NCI-H1436 treated with DMSO at 0.1 percent for 48 hours (cell line): Measurements from ENCODE around the gene BCAP31.
"Not testable (repeated sequence)": the region's sequence is repeated elsewhere in the genome, so short reads cannot be mapped to it uniquely, and the experiment has no call there.

ENCODE experiments used
- DNase-seq: peaks from one replicate; lab custom pipeline; 2025; lab: John Stamatoyannopoulos, UW

BCAP31 gene

DNA sequence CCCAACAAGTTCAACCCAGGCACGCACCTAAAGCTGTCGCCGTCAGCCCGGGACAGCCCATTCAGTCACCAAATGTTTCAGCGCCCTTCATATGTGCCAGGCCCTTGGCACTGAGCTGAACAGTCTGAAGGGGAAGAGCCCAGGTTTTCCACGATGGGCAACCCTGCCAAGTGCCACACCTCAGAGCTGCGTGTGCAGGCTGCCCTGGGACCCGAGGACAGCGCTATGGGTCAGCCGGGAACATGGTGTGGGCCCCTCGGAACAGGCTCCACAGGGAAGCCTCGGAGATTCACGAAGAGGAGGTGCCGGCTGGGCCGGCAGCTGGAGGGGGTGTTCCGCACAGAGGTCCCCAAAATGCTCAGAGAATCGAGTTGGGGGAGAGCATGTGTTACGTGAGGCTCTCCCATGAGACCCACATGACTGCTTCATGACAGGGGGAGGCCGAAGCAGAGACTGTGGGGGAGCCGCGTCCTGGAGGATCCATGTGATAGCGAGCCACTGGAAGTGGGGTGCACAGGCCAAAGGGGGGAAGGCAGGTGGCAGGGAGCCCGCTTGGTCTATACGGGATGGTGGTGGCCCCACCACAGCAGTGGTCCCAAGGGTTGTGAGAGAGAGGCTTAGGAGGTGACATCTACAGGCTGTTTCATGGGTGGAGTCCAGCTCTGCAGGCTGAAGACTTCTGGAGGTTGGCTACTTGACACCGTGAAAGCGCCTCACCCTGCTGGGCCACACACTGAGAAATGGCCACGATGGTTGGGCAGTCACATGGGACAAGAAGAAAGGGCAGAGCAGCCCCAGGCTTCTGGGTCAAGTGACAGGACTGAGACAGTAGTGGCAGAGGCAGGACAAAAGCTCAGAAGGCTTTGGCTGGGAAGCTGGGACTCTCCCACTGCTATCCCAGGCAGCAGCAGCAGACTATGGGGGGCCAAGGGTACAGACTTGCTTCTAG lies 14.2 kb downstream of the BCAP31 start:
- no peak for DNase-seq

DNA sequence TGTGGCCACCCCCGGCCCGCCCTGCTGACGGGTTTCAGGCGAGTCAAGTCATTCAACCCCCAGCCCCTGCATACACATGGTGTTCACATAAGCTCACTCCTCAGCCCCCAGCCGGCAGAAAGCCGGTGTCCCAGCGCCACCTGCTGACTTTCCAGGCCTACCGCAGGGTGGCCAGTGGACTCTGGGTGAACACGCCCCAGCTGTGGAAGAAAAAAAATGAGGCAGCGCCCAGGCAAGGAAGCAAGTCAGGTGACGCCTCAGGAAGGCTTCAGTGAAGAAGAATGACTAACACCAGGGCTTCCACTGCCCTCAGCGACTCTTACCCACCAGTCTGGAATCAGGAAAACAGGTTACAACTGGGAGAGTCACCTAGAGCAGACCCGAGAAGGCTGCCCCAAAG lies 15.8 kb downstream of the BCAP31 start:
- peak; percentile 5 for DNase-seq

DNA sequence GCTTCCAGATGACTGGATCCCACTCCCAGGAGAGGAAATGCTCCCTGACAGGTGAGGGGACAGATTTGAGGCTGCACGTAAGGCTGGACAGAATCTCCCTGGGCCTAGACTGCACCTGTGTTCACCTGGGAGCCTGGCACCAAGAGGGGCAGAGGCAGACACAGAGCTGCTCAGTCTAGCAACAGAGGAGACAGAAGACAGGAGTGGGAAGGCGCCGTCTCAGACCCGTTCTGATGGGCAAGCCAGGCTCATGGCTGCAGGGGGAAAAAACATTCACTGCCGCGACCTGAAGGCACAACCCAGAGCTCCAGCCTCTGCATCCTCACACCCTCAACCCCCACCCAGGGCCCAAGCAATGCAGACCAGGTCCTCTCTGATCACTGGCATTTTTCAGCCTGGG lies 16.8 kb downstream of the BCAP31 start:
- DNase-seq = no peak

DNA sequence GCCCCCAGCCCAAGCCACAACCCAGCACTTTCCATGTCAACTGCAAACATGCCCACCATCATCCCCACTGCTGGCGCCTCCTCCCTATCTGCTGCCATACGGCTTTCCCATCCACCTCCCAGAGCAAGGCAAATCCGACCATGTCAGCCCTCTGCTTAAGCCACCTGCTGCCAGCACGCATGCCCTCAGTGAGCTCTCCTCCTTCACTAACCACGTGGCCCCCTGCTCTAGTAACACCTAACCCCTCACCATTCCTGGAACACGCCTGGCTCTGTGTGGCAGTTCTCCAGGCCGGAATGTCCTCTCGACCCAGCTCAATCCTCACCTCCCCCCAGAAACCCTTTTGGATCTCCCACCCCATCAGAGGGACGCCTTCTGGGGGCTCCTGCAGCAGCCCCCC lies 17.4 kb downstream of the BCAP31 start:
- DNase-seq = no peak

DNA sequence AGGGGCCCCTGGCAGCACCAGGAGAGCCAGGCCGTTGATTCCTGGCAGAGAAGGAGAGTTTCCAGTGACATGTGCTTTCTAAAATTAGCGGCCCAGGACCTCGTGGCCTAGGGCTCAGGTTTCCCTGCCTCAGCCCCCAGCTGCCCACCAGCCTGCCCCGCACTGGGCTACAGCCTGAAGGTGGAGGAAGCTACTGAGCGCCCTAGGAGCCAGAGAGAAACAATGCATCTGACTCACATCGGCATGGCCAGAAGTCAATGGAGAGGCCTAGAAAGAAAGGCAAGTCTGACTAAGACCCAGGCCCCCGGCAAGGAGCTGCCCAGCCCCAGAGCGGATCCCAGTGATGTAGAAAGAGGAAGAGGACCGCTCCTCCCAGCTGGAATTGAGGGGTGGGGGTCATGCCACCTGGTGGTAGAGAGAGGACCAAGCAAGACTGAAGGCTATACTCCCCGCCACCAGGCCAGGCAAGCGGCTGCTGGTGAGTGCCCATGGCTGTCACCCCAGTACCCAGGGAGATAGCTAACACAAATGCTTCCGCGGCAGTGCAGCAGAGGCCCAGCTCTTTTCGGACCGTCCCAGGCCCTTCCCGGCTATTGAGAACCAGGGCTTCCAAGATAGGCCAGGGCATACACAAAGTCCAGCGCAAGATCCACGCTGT lies 18.7 kb downstream of the BCAP31 start:
- not testable (repeated sequence) for DNase-seq

DNA sequence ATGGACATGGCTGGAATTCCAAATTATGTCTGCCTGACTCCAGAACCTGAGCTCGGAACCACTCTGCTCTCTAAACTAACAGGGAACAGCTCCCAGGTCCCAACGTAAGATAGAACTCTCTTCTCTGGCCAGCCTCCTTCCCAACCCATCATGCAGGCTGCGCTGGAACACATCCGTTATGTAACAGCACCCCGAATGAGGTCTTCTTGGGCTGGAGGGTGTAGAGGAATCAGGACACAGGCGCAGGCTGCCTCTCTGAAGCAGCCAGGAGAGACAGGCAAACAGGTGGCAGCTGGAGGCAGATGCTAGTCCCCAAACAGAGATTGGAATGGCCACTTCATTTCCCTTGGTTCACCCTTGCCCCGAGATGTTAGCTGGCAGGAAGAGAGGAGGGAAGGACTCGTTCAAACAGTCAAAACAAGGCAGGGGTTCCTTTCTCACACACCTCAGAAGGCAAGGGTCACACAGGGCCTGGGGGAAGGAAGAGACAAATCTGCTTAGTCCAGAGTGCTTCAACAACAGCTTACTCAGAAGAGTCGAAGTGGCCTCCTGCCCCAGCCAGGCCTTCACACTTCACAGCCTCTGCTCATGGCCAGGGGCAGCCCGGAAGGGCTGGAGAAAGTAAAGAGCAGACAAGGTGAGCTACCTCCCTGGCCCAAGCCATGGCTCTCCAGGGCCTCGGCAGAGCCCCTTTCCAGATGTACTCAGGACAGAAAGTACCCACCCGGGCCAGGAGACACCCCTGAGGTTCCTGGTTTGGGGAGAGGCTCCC lies 19.4 kb downstream of the BCAP31 start:
- not testable (repeated sequence) for DNase-seq

DNA sequence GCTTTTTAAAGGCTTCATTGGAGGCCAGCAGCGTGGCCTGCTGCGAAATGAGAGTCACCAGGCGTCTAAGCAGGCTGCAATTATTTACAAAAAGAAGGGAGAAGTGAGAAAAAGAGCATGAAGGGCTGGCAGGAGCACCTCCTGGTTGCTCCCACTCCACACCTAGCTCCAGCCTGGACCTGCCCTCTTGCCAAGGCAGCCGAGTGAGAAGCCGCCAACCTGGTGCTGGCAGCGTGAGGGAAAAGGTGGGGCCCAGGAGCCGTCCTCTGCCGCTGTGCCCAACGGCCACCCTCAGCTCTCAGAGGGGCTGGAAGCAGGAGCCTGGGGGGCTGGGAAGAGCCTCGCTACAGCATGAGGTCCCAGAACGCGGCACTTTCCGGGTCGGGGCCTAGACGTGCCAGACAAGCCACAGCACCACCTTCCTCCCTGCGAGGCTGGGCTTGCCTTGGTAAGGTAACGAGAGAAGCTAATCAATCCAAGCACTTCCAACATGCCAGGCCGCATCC lies 20.1 kb downstream of the BCAP31 start:
- DNase-seq = no peak

DNA sequence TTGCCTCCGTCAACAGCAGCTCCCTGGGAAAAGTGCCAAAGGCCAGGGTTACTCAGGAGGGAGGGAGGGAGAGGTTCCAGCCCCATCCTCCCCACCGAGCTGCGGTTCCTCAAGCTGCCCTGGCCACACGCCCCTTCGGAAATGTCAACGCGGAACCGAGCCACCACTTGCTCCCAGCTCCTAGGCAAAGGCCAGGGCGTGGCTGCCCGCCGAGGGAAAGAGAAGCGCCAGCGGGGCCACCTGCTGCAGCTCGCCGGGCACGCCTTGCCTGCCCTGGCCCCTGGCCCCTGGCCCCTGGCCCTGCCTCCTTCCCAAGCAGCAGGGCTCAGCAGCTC lies 21.2 kb downstream of the BCAP31 start:
- DNase-seq = no peak

DNA sequence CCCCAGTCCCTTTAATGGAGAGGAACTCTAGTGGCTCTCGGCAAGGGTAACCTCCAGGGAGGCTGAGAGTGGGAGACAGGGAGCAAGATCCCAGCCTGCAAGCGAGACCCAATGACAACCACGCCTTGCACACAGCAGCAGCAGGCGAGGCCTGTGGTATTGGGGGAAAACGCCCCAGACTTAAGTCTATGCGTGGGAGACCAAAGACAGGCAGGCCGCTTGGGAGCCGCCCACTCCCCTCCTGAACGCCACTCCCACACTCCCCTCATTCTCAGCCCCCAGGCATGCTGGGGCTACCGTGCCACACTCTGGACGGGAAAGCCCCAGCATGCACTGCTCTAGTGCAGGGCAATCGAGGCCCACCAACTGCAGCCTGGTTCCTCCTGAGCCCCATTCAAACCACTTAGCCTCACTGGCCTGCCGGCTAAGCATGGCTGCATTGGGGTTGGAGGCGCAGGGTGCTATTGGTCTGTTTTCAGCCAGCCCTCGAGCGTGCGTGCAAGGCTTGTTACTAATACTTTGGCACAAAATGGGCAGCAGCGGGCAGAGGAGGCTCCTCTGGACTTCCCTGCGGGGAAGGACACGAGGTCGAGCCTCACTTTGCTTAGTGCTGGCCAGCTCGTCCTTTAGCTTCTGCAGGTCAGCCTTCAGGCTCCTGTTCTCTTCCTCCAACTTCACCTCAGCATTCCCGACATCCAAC lies 21.7 kb downstream of the BCAP31 start:
- no peak for DNase-seq

DNA sequence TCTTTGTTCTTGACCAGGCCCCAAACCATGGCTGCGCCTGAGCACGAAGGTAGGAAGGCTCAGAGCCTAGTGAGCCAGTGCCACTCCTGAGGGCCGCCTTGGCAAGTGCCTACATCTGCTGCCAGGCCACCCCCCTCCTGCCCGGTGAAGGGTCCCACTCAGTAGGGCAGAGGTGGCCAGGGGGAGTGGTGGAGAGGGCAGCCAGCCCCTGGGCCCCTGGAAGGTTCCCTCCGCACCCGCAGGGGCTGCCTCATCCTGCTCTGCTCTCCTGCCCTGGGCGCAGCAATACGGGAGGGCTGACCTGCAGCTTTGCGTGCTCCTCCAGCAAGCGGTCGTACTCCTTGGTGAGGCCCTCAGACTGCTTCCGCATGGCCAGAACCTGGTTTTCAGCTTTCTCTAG lies 22.5 kb downstream of the BCAP31 start:
- DNase-seq = no peak

DNA sequence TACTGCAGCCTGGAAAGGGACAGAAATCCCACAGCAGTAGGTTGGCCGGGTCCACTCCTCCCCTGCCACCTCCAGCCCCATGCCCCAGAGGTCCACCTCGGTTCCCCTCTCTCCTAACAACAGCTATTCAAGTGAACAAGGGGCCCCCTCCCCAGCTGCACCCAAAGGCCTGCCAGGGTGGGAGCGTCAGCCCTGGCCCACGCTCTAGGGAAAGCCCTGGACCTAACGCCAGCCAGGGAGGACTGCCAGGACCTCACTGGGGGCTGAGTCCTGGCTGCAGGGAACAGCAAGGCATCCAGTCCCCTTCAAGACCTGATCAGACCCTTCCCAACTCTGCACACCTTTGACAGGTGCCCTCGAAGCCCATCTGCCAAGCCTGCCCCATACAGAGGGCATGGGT lies 23.2 kb downstream of the BCAP31 start:
- no peak for DNase-seq

DNA sequence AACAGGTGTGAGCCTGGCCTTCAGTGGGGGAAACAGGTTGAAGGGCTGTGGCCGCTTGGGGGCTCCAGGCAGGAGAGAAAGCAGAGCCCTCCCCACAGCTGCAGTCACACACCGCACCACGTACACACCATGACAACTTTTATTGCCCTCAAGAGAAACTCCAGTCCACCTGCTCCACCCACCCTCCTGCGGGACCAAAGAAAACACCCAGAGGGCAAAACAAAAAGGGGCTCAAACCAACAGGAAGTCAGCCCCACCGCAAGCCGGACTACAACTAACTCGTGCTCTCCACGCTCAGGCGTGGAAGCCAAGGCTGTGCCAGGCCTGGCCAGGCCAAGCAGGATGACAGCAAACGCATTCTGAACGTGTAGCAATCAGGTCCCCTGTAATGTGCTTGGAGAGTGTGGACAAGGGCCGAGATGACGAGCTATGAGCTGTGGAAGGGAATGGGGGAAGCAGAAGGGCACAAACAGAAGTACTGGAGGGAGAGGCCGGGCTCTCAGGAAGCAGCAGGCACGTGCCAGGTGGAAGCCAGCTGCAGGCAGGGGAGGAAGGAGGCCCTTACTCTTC lies 23.7 kb downstream of the BCAP31 start:
- no peak for DNase-seq

DNA sequence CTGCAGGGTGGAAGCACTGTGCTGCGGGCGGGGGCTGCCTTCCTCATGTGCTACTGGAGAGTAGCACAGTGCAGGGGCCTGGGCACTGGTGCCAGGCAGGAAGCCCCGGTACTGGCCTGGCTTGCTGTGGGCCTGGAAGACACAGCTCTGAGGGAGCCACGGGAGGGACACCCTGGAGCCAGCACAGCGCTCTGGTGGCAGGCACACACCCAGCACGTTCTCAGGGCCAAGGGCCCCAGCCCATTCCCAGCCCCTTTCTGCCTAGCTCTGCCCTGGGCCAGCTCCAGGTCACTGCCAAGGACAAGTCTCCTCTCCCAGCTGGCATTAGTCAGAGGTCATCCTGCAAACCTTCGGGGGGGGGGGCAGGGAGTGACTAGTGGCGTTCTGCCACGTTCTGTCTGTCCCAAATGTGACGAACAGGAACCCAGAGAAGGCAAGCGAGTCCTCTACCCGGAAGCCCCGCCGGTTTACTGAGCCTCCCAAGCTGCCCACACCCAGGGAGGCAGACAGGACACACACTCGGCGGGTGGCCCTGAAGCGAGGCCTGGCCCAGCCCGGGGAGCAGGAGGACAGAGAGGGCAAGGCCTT lies 24.3 kb downstream of the BCAP31 start:
- not testable (repeated sequence) for DNase-seq

DNA sequence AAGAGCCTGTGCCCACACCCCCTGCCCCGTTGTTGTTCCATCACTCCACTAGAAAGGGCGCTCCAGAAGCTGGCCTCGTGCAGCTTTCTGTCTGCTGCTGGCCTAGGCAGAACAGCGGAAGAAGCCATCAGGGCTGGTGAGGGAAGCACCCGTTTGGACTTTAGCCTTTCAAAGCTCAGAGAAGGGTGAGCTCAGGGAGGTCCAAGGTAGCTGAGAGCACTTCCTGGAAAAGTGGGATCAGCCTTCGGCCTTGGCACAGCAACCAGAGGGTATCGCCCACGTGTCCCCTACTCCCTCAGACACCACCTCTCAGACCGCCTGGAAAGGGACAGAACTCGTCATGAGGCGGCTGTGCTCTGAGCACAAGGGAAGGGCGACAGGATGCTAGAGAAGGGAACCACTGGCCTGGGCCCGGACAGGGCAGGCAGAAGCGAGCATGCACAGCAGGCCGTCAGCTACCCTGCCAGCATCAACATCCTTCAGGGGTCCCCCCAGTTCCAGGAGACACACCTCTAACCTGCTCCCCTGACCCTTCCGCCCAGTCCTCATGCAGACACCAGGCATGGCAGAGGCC lies 24.9 kb downstream of the BCAP31 start:
- not testable (repeated sequence) for DNase-seq

DNA sequence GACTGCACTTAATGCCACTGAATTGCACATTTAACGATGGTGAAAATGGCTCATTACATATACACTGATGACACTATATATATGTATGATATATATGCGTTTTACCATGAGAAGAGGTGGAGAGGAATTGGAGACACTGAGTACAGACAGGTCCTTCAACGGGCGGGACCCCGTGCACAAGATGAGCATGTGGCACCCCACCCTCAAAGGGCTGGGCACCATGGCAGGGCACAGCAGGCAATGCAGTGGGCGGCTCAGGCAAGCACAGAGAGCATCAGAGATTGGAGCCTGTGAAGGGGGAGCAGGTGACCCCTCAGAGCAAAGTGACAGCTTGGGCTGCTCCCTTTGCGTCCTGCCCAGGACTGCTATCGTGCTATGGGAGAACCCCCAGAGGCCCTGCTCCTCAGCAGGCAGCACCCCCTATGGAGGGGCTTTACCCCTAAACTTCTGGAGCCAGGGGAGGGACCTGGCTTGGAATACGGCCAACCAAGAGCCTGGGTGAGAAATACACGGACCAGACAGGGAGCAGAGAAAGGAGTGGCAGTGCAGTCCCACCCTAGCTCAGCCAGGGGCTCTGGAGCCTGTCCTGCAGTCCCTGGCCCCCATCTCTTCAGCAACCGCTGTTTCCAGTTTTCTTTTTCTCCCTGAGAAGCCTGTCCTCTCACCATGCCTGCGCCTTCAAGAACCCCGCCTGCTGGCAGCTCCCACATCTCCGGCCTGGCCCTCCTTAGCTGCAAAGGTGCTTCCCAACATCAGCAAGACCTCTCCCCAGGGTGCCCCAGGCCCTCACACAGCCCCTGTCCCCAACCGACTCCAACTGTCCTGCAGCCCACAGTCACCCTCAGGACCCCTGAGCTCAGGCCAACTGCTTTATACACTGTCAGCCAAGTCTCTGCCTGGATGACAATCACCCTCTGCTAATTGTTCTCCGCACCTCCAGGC lies 26.0 kb downstream of the BCAP31 start:
- DNase-seq = no peak

DNA sequence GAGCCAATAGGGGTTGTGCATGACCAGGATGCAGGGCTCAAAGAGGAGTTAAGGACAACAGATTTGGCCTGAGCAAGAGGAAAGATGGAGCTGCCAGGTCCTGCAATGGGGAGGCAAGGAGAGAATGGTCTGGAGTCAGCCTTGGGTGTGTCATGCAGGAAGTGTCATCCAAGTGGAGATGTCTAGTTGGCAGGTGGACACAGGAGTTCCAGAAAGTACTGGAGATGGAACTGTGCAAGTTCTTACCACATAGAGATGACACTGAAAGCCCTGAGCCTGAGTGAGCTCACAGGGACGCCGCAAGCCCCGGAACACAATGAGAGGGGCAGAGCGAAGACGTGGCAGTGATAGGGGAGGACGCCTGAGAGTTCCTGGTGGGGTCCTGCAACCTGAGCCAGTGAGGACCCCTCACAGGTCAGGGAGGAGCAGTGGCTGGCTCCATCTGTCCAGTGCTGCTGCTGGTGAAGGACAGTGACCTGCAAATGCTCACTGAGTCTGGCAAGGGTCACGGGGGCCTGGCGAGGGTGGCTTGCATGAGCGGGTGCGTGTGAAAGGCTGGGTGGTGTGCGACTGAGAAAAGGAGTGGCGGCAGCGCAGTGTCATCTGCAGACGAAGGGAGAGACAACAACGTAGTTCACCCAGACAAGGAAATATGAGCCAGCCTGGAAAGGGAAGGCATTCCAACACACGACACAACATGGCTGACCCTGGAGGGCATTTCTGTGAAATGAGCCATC lies 27.0 kb downstream of the BCAP31 start:
- not testable (repeated sequence) for DNase-seq

DNA sequence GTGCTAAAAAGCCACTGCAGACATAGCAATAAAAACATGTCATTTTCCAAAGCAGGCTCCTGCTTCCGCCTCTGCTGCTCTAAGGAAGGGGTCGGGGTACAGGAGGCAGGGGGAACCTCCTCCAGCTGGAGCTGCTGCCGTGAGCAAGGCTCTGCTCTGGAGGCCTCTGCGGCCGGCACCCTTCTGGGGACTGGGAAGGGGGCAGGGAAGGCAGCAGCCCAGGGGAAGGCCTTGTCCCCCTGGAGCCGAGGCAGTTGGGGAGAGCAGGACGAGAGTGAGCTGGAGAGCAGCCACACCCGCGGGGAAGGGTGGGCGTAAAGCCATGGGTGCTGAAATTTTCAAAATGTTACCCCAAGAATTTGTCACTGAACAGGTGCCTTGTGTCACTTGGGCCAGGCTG lies 27.6 kb downstream of the BCAP31 start:
- DNase-seq = not testable (repeated sequence)

DNA sequence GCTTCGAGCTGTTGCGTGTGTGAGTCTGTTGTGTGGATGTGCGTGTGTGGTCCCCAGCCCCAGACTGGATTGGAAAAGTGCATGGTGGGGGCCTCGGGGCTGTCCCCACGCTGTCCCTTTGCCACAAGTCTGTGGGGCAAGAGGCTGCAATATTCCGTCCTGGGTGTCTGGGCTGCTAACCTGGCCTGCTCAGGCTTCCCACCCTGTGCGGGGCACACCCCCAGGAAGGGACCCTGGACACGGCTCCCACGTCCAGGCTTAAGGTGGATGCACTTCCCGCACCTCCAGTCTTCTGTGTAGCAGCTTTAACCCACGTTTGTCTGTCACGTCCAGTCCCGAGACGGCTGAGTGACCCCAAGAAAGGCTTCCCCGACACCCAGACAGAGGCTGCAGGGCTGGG lies 28.1 kb downstream of the BCAP31 start:
- no peak for DNase-seq

DNA sequence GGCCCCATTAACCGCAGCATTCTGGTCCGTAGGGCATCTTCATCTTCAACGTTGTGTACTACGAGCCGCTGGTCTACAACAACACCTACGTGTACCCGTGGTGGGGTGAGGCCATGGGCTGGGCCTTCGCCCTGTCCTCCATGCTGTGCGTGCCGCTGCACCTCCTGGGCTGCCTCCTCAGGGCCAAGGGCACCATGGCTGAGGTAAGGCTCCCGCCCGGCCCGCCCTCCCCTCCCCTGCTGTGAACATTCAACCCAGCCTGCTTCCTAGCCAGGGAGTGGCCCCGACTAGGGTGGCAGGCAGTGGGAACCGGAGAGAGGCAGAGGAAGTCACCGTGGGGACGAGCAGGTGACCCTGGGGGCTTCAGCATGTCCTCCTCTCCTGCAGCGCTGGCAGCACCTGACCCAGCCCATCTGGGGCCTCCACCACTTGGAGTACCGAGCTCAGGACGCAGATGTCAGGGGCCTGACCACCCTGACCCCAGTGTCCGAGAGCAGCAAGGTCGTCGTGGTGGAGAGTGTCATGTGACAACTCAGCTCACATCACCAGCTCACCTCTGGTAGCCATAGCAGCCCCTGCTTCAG lies 29.4 kb downstream of the BCAP31 start:
- DNase-seq = no peak
